NB4 (cell line): Measurements from ENCODE around the gene GCLC.

Experiments
- DNase-seq: peaks from one replicate; pipeline ENCODE4 v3.0.0; 2010; ENCODE audit warnings: low read depth
- H3K4me3 ChIP-seq: one replicate; pipeline ENCODE4 v1.5.1; 2011; ENCODE audit warnings: mild to moderate bottlenecking, low read depth, low read length, moderate library complexity
- CTCF ChIP-seq: IDR thresholded peaks from one replicate; pipeline ENCODE4 v1.5.1; 2012; ENCODE audit warnings: low read depth, low read length
- MYC ChIP-seq: IDR thresholded peaks from 2 replicates; pipeline ENCODE4 v1.6.1; 2011; ENCODE audit warnings: low read depth, low read length
- POLR2A ChIP-seq: IDR thresholded peaks from 2 replicates; pipeline ENCODE4 v1.6.1; 2011; ENCODE audit warnings: mild to moderate bottlenecking; ENCODE audit not compliant: insufficient read length; ENCODE audit errors: extremely low read depth
- TF ChIP-seq, protein P1 (sequence below): IDR thresholded peaks from 2 replicates; pipeline ENCODE4 v1.6.1; 2011; ENCODE audit warnings: low read depth, low read length

The GCLC gene

GRCh38 chr6:53541900-53542299, 3.0 kb downstream of the GCLC start:
- no peak for DNase-seq
- no peak overlapping the region for H3K4me3 ChIP-seq
- TF ChIP-seq POLR2A (no peak), CTCF (no peak), MYC (no peak)
- TF ChIP-seq, protein P1, sequence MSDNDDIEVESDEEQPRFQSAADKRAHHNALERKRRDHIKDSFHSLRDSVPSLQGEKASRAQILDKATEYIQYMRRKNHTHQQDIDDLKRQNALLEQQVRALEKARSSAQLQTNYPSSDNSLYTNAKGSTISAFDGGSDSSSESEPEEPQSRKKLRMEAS: no peak

DNA sequence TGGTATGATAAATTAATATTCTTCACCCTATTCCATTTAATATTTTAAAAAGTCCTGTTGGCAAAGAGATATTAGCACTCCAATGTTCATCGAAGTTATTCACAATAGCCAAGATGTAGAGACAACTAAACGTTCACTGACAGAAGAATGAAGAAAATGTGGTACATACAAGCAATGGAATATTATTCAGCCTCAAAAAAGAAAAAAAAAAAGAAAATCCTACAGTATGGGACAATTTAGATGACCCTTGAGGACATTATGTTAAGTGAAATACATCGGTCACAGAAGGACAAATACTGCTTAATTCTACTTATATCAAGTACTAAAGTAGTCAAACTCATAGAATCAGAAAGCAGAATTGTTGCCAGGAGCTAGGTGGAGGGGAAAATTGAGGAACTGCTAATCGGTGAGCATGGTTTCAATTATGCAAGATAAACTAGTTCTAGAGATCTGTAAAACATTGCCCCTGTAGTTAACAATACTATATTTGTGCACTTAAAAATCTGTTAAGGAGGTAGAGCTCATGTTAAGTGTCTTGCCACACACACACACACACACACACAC, 4.7 kb downstream of the GCLC start:
- TF ChIP-seq, protein P1: no peak
- no peak for TF ChIP-seq CTCF
- no peak for TF ChIP-seq POLR2A
- no peak for TF ChIP-seq MYC
- peak; percentile 33 for DNase-seq
- H3K4me3 ChIP-seq: no peak overlapping the region

- no peak for DNase-seq
- H3K4me3 ChIP-seq: no peak overlapping the region
- no peak for TF ChIP-seq CTCF
- TF ChIP-seq POLR2A: no peak
- TF ChIP-seq, protein P1: no peak
- TF ChIP-seq MYC: no peak
Observed at GRCh38 chr6:53539561-53539960, 5.3 kb downstream of the GCLC start.

- TF ChIP-seq MYC (no peak), POLR2A (no peak)
- TF ChIP-seq, protein P1: no peak
- DNase-seq: no peak
- no peak overlapping the region for H3K4me3 ChIP-seq
Observed at GRCh38 chr6:53536561-53536960, 8.3 kb downstream of the GCLC start.

DNA sequence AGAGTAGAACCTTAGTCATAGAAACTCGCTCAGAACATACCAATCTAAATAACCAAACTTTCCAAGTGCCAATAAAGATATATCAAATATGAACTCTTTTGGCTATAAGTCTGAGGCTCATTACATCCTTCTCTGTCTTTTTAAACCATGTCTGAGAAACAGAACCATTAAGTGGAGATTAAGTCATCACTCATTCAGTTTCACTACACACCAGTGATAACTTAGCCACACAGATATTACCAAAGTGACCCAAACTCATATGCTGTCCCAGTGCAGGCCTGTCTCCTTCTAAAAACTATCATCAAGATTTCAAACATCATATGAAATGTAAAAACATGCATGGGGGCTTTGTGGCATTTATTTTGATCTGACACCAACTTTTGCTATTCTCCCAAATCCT, 12.0 kb downstream of the GCLC start:
- H3K4me3 ChIP-seq: no peak overlapping the region
- TF ChIP-seq POLR2A (no peak), CTCF (no peak)
- no peak for DNase-seq

DNA sequence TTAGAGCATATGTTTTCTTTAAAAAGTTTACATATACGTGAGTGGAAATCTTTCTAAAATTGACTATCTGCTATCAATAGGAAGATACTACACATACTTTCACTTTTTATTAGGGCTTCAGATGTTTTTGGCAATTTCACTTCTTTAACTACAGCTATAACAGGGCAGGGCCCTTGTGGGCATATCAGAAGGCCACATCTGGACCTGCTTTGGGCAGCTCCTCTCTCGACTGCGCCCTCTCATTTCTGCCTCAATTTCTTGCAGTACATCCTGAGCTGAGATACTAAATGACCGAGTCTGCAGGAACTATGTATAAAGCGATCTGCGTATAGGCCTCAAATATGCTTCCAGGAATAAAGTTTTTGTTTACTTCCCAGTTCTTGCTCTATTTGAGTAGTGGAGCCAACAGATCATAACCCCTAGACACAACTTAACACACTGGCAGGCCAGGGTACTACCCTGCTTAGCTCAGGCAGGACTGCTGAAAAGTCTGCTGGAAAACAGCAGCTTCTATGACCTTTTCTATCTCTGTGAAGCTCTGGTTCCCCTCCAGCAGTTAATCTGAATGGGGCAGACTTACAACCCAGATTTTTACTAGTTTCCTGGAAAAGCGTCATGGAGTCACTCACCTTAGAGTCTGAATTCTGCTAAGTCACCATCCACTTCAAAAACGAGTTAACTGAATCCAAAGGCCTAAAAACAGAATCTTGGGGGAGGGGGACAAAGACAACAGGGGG, 12.7 kb downstream of the GCLC start:
- H3K4me3 ChIP-seq: no peak overlapping the region
- TF ChIP-seq MYC (no peak), POLR2A (no peak), CTCF (no peak)
- TF ChIP-seq, protein P1: no peak
- DNase-seq: no peak
